Upper lobe of left lung (tissue), 6 donors: ENCODE results near the gene CMTM1. TPM values are rescaled to one million over a fixed set of nuclear protein-coding genes. Genes with fewer than 3 reads are reported as not detected.

ENCODE experiments used
- ATAC-seq, 2 donors: fragments of 200-7000 bp; cut with Tn5 transposase; one replicate each; pipeline ENCODE4 v1.9.1; 2022; ENCODE audit warnings: mild to moderate bottlenecking in 2 of 2, moderate library complexity in 2 of 2; ENCODE audit not compliant: low FRiP score in 2 of 2
- DNase-seq, 2 donors: peaks; one replicate each; pipeline ENCODE4 v3.0.0-alpha.2; 2019 to 2020
- H3K27ac ChIP-seq, 4 donors: fragments of 200-600 bp; sonication (generic); one replicate each; pipeline ENCODE4 v1.5.1; 2016 to 2019
- H3K27me3 ChIP-seq, 4 donors: fragments of 200-600 bp; sonication (generic); one replicate each; pipeline ENCODE4 v1.5.1; 2017 to 2019
- H3K36me3 ChIP-seq, 4 donors: fragments of 200-600 bp; sonication (generic); one replicate each; pipeline ENCODE4 v1.5.1; 2016 to 2019
- H3K4me1 ChIP-seq, 4 donors: fragments of 200-600 bp; sonication (generic); one replicate each; pipeline ENCODE4 v1.5.1; 2018 to 2019
- H3K4me3 ChIP-seq, 4 donors: fragments of 200-600 bp; sonication (generic); one replicate each; pipeline ENCODE4 v1.5.1; 2017 to 2019; ENCODE audit warnings: mild to moderate bottlenecking in 2 of 4, moderate library complexity in 1 of 4
- H3K9me3 ChIP-seq, 4 donors: fragments of 200-600 bp; sonication (generic); one replicate each; pipeline ENCODE4 v1.5.1; 2018 to 2019
- EP300 ChIP-seq, 4 donors: sonication (generic); formaldehyde crosslinking; IDR thresholded peaks; one replicate each; pipeline ENCODE4 v1.5.1; 2017; ENCODE audit warnings: antibody characterized with exemption in 4 of 4, control low read depth in 2 of 4
- POLR2A ChIP-seq, 4 donors: fragments of 450-650 bp; IDR thresholded peaks; one replicate each; pipeline ENCODE4 v1.5.1; 2016 to 2017; ENCODE audit warnings: antibody characterized with exemption in 4 of 4, mild to moderate bottlenecking in 2 of 4
- POLR2AphosphoS5 ChIP-seq, 2 donors: sonication (generic); formaldehyde crosslinking; IDR thresholded peaks; one replicate each; pipeline ENCODE4 v1.5.1; 2017; ENCODE audit warnings: antibody characterized with exemption in 2 of 2
- WGBS, 2 donors: methylation state at CpG; one replicate each; pipeline ENCODE4 v1.1.5; 2017 to 2018; 5-methylcytosine and 5-hydroxymethylcytosine counted together
- total RNA-seq, 6 donors: library from RNA; depleted of rRNA in 4 of 6; stranded (reverse); fragments of >200 nt in 4 of 6; gene quantifications; one replicate each; pipeline versions ENCODE4 v1.1.0 to v1.2.1, GENCODE V29; 2016 to 2021
- TF ChIP-seq, protein P1 (sequence below), 6 experiments: fragments of 450-650 bp in 4 of 6; fragments of 200-600 bp in 2 of 6; sonication (generic) in 2 of 6; IDR thresholded peaks; one replicate each; pipeline ENCODE4 v1.5.1; 2016 to 2019; ENCODE audit warnings: antibody characterized with exemption in 6 of 6
- donor health status: DM: no; HTN: no; CAD: no; lungs with moderate emphysema.
- donor health status: DM: no; HTN: yes; CAD: no; lungs with severe emphysema.

Gene CMTM1
- total RNA-seq, 6 donors from 2014 or later, result 0.61 to 9.5 (median 2.6) TPM; not detected in 2

- H3K4me3 ChIP-seq, result no peak overlapping the region
- WGBS, 2 donors, result 89 to 96% methylated on average over 3 of the region's 3 CpGs
- ATAC-seq, result no peak
- H3K27me3 ChIP-seq, result peaks cover 0 to 3% (median 0%) of the 10 kb centered on the region in 4 donors
- DNase-seq, result no peak
- no peak for TF ChIP-seq EP300 (IDR thresholded peaks at IDR 0.05)
- TF ChIP-seq, protein P1, sequence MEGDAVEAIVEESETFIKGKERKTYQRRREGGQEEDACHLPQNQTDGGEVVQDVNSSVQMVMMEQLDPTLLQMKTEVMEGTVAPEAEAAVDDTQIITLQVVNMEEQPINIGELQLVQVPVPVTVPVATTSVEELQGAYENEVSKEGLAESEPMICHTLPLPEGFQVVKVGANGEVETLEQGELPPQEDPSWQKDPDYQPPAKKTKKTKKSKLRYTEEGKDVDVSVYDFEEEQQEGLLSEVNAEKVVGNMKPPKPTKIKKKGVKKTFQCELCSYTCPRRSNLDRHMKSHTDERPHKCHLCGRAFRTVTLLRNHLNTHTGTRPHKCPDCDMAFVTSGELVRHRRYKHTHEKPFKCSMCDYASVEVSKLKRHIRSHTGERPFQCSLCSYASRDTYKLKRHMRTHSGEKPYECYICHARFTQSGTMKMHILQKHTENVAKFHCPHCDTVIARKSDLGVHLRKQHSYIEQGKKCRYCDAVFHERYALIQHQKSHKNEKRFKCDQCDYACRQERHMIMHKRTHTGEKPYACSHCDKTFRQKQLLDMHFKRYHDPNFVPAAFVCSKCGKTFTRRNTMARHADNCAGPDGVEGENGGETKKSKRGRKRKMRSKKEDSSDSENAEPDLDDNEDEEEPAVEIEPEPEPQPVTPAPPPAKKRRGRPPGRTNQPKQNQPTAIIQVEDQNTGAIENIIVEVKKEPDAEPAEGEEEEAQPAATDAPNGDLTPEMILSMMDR (IDR thresholded peaks at IDR 0.05), result no peak
- no peak for TF ChIP-seq POLR2AphosphoS5 (IDR thresholded peaks at IDR 0.05)
- no peak for TF ChIP-seq POLR2A (IDR thresholded peaks at IDR 0.05)
- H3K9me3 ChIP-seq, result no peaks in the 10 kb centered on the region
- H3K36me3 ChIP-seq, result no peaks in the 10 kb centered on the region
- peaks cover 9 to 14% (median 13%) of the 10 kb centered on the region in 4 donors for H3K4me1 ChIP-seq
- no peak overlapping the region for H3K27ac ChIP-seq
Observed at GRCh38 chr16:66574531-66574930, 8.3 kb downstream of the CMTM1 start.

- H3K9me3 ChIP-seq, result no peaks in the 10 kb centered on the region
- peaks cover 8 to 16% (median 12%) of the 10 kb centered on the region in 4 donors for H3K4me1 ChIP-seq
- no peak overlapping the region for H3K4me3 ChIP-seq
- no peak for DNase-seq
- no peak for ATAC-seq
- no peak overlapping the region for H3K27ac ChIP-seq
- no peak for TF ChIP-seq EP300 (IDR thresholded peaks at IDR 0.05)
- TF ChIP-seq POLR2A (IDR thresholded peaks at IDR 0.05), result no peak
- no peak for TF ChIP-seq POLR2AphosphoS5 (IDR thresholded peaks at IDR 0.05)
- TF ChIP-seq, protein P1 (IDR thresholded peaks at IDR 0.05), result no peak
- peaks cover 0 to 3% (median 0%) of the 10 kb centered on the region in 4 donors for H3K27me3 ChIP-seq
- 93 to 100% methylated on average over 1 to 3 of the region's 3 CpGs for WGBS, 2 donors
- no peaks in the 10 kb centered on the region for H3K36me3 ChIP-seq
Observed at GRCh38 chr16:66575060-66575459, 8.8 kb downstream of the CMTM1 start.

- 84 to 87% methylated on average over 5 of the region's 5 CpGs for WGBS, 2 donors
- DNase-seq (no peak), ATAC-seq (peak in 1 of 2 donors; percentile 74)
Observed at GRCh38 chr16:66576296-66576695, 10.1 kb downstream of the CMTM1 start.

GRCh38 chr16:66578651-66579531 is 12.7 kb downstream of the CMTM1 start, which contains the start of gene CMTM2:
Gene CMTM2, plus strand, starts transcription at chr16:66579463. Its CDS starts 145 bp downstream, at chr16:66579608.
- H3K27ac ChIP-seq, result no peak within 1 kb of the TSS
- H3K4me1 ChIP-seq, result peaks cover 8 to 16% (median 12%) of the 10 kb centered on the region in 4 donors
- H3K4me3 ChIP-seq, result peak within 1 kb of the TSS in 3 of 4 donors; percentile 26 to 39 (median 37)
- DNase-seq (peak in 1 of 2 donors; percentile 85), ATAC-seq (no peak)
- H3K27me3 ChIP-seq, result peaks cover 0 to 3% (median 0%) of the 10 kb centered on the region in 4 donors
- 28 to 35% methylated on average over 35 to 60 of the region's 77 CpGs for WGBS, 2 donors
- H3K9me3 ChIP-seq, result no peaks in the 10 kb centered on the region
- TF ChIP-seq POLR2A (IDR thresholded peaks at IDR 0.05), result no peak
- TF ChIP-seq, protein P1 (IDR thresholded peaks at IDR 0.05), result no peak
- no peak for TF ChIP-seq POLR2AphosphoS5 (IDR thresholded peaks at IDR 0.05)
- TF ChIP-seq EP300 (IDR thresholded peaks at IDR 0.05), result no peak
- H3K36me3 ChIP-seq, result no peaks in the 10 kb centered on the region

More at GRCh38 chr16:66576296-66576695, 10.1 kb downstream of the CMTM1 start:
- Histone ChIP-seq H3K4me1 (peaks cover 8 to 16% (median 12%) of the 10 kb centered on the region in 4 donors), H3K27ac (no peak overlapping the region), H3K36me3 (no peaks in the 10 kb centered on the region), H3K4me3 (no peak overlapping the region), H3K9me3 (no peaks in the 10 kb centered on the region), H3K27me3 (peaks cover 0 to 3% (median 0%) of the 10 kb centered on the region in 4 donors)
- TF ChIP-seq EP300 (IDR thresholded peaks at IDR 0.05), result no peak
- no peak for TF ChIP-seq POLR2A (IDR thresholded peaks at IDR 0.05)
- no peak for TF ChIP-seq POLR2AphosphoS5 (IDR thresholded peaks at IDR 0.05)
- TF ChIP-seq, protein P1 (IDR thresholded peaks at IDR 0.05), result no peak
